ENCODE data around the gene LAMA2. TPM values are rescaled to one million over a fixed set of nuclear protein-coding genes. Genes with fewer than 3 reads are reported as not detected.

LAMA2 gene
- total and polyA plus RNA-seq, 2 of the 8 experiments (the other 6 are each of a cell fraction or from before 2014, with no cell fraction given): 1.3 to 3.8 TPM

GRCh38 chr6:129507846-129508245, 624.9 kb downstream of the LAMA2 start:
- no peaks in the 10 kb centered on the region for H3K23me2 ChIP-seq (ENCODE audit: low read depth, low read length)
- no peak overlapping the region for H2BK120ac ChIP-seq (replicated peaks; ENCODE audit: low read depth, low read length)
- H3K79me1 ChIP-seq (ENCODE audit: low read depth, low read length): no peaks in the 10 kb centered on the region
- no peak overlapping the region for H4K91ac ChIP-seq (replicated peaks; ENCODE audit: insufficient read length, low read length)
- no peak overlapping the region for H2AK5ac ChIP-seq (ENCODE audit: low read depth, low read length)
- no peak overlapping the region for H3K14ac ChIP-seq (ENCODE audit: insufficient read length)
- ChIA-PET CTCF (ENCODE audit: partially characterized antibody) (interaction anchor here (1.0 kb wide), 1 partner anchor 10 kb away, joined by 3 read pairs; no protein-coding TSS in a partner anchor), POLR2A (ENCODE audit: partially characterized antibody) (no interaction called here)
- no peaks in the 10 kb centered on the region for H3K27me3 ChIP-seq (replicated peaks in 1 of 4; ENCODE audit: control insufficient read depth in 3 of 4, extremely low read depth in 1 of 4, insufficient read depth in 3 of 4, low read length in 3 of 4)
- H3K4me1 ChIP-seq (replicated peaks in 1 of 4; ENCODE audit: control insufficient read depth in 3 of 4, insufficient read depth in 4 of 4, low read length in 3 of 4): peaks cover 0 to 5% (median 4%) of the 10 kb centered on the region in 4 experiments; a peak in 3 of 7 replicates
- no peak overlapping the region for H2BK15ac ChIP-seq (ENCODE audit: low read length)
- DNase-seq (ENCODE audit: low read depth in 1 of 2, low spot score in 2 of 2): no peak
- H3K36me3 ChIP-seq (ENCODE audit: control insufficient read depth in 2 of 4, insufficient read depth in 4 of 4, low read length in 3 of 4): no peaks in the 10 kb centered on the region
- no peak overlapping the region for H3K56ac ChIP-seq (replicated peaks; ENCODE audit: insufficient read length, low read depth, low read length)
- H3K4me3 ChIP-seq (ENCODE audit: extremely low read depth in 1 of 4, insufficient read depth in 2 of 4, low read depth in 3 of 4, low read length in 4 of 4): no peak overlapping the region
- no peak overlapping the region for H2BK5ac ChIP-seq (ENCODE audit: low read depth, low read length)
- H3K9ac ChIP-seq (replicated peaks in 1 of 4; ENCODE audit: extremely low read depth in 1 of 4, low read depth in 3 of 4, low read length in 3 of 4): no peak overlapping the region
- no peak for FAIRE-seq
- no peaks in the 10 kb centered on the region for H3K79me2 ChIP-seq (ENCODE audit: control insufficient read depth in 1 of 2, insufficient read depth in 2 of 2, low read length in 2 of 2)
- H3K18ac ChIP-seq (ENCODE audit: extremely low read depth, low read length): no peak overlapping the region
- H3K4ac ChIP-seq (replicated peaks; ENCODE audit: insufficient read length, low read depth, low read length): no peak overlapping the region
- H2AFZ ChIP-seq (ENCODE audit: low read length): no peak overlapping the region
- no peak overlapping the region for H2BK20ac ChIP-seq (ENCODE audit: low read length)
- no peak overlapping the region for H4K5ac ChIP-seq (ENCODE audit: insufficient read length, low read depth, low read length)
- no peak overlapping the region for H3K23ac ChIP-seq (ENCODE audit: insufficient read length)
- no peak overlapping the region for H3K27ac ChIP-seq (ENCODE audit: low read depth, low read length)
- H3K9me3 ChIP-seq (ENCODE audit: insufficient read depth in 2 of 2, low read depth in 1 of 2, low read length in 1 of 2): no peaks in the 10 kb centered on the region
- H2BK12ac ChIP-seq (ENCODE audit: low read depth, low read length): no peak overlapping the region
- H4K8ac ChIP-seq (ENCODE audit: extremely low read depth, insufficient read depth, low read length): no peak overlapping the region
- no peak overlapping the region for H3K4me2 ChIP-seq (ENCODE audit: insufficient read depth in 1 of 2, low read depth in 2 of 2, low read length in 2 of 2)
- TF ChIP-seq SUZ12 (IDR thresholded peaks at IDR 0.05; ENCODE audit: low read length) (no peak), SIRT6 (IDR thresholded peaks at IDR 0.05; ENCODE audit: low read length) (no peak), EZH2 (IDR thresholded peaks at IDR 0.05; ENCODE audit: low read depth, low read length, severe bottlenecking) (no peak), ATF2 (IDR thresholded peaks at IDR 0.05; ENCODE audit: low read length) (no peak), TAF1 (IDR thresholded peaks at IDR 0.05; ENCODE audit: low read depth, low read length) (no peak), TEAD4 (IDR thresholded peaks at IDR 0.05; ENCODE audit: low read depth, low read length) (no peak), CHD2 (IDR thresholded peaks at IDR 0.05; ENCODE audit: low read length) (no peak), ASH2L (IDR thresholded peaks at IDR 0.05; ENCODE audit: low read length) (no peak), SRF (IDR thresholded peaks at IDR 0.05; ENCODE audit: low read depth, low read length) (no peak), KDM4A (IDR thresholded peaks at IDR 0.05; ENCODE audit: low read depth, low read length, severe bottlenecking) (no peak), JUND (IDR thresholded peaks at IDR 0.05; ENCODE audit: low read length) (no peak), HDAC6 (IDR thresholded peaks at IDR 0.05; ENCODE audit: low read depth, low read length) (no peak), EP300 (IDR thresholded peaks at IDR 0.05; ENCODE audit: borderline replicate concordance in 1 of 2, low read depth in 2 of 2, low read length in 2 of 2) (no peak)
- no peaks in the 10 kb centered on the region for H4K20me1 ChIP-seq (replicated peaks in 1 of 2; ENCODE audit: control insufficient read depth in 1 of 2, insufficient read depth in 2 of 2, low read length in 2 of 2)
- WGBS, 2 experiments (ENCODE audit: extremely low coverage in 1 of 2, insufficient coverage in 1 of 2, insufficient read length in 1 of 2, insufficient replicate concordance in 2 of 2, low coverage in 1 of 2, low lambda C conversion rate in 2 of 2, missing lambda C conversion rate in 1 of 2): 86% methylated on average over 1 of the region's 1 CpG; no CpG with 5 or more reads in 1 of the 2 experiments
